Transverse colon (tissue), 3 donors: ENCODE data around the gene PDE10A.

Experiments
- CTCF ChIP-seq, 5 experiments: fragments of 200-600 bp in 3 of 5; fragments of 450-650 bp in 2 of 5; sonication (generic) in 3 of 5; IDR thresholded peaks; 1 replicate in 2 of 5; 2 replicates in 3 of 5; pipeline ENCODE4 v1.5.1; 2016 to 2017; ENCODE audit warnings: antibody characterized with exemption in 5 of 5, inconsistent platforms in 3 of 5, mild to moderate bottlenecking in 2 of 5, moderate library complexity in 1 of 5
- POLR2A ChIP-seq: fragments of 450-650 bp; IDR thresholded peaks from one replicate; pipeline ENCODE4 v1.6.1; 2016; ENCODE audit warnings: antibody characterized with exemption, mild to moderate bottlenecking, moderate library complexity

GRCh38 chr6:165404296-165404695 lies 258.7 kb downstream of the PDE10A start:
- TF ChIP-seq POLR2A = no peak
- no peak for TF ChIP-seq CTCF (IDR thresholded peaks at IDR 0.05)
